ES-I3 (cell line): Measurements from ENCODE around the gene APBB2.

Experiments
- H3K36me3 ChIP-seq: 2 replicates; pipeline ENCODE4 v1.6.1; 2013; ENCODE audit warnings: mild to moderate bottlenecking, low read length, control low read depth, moderate library complexity; ENCODE audit not compliant: insufficient read depth
- H3K4me1 ChIP-seq: 2 replicates; pipeline ENCODE4 v1.6.1; 2013; ENCODE audit warnings: mild to moderate bottlenecking, control low read depth, low read length; ENCODE audit not compliant: insufficient read depth
- H3K9ac ChIP-seq: 2 replicates; pipeline ENCODE4 v1.6.1; 2013; ENCODE audit warnings: low read depth, mild to moderate bottlenecking, low read length, moderate library complexity
- H3K9me3 ChIP-seq: 2 replicates; pipeline ENCODE4 v1.6.1; 2013; ENCODE audit warnings: mild to moderate bottlenecking, low read length, moderate library complexity; ENCODE audit not compliant: control insufficient read depth, insufficient read depth

APBB2 gene

DNA sequence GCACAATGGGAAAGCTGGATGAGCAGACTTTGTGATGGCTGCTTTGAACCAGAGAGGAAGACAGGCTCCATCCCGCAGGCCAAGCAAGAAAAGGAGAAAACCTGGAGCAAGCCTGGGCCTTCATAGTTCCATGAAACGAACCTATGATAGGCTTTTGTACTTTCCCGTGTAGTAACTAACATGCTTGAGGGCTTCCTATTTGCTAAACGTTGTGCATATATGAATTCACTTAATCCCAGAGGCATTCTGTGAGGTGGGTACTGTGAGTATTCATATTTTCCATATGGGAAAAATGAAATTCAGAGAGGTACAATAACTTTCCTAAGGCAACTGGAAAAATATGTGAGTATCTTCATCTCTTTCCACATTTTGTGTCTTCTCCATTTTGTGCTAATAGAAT, 13.6 kb upstream of the APBB2 start:
- Histone ChIP-seq H3K4me1 (no peaks in the 10 kb centered on the region), H3K9ac (no peak overlapping the region), H3K36me3 (no peaks in the 10 kb centered on the region), H3K9me3 (no peaks in the 10 kb centered on the region)

DNA sequence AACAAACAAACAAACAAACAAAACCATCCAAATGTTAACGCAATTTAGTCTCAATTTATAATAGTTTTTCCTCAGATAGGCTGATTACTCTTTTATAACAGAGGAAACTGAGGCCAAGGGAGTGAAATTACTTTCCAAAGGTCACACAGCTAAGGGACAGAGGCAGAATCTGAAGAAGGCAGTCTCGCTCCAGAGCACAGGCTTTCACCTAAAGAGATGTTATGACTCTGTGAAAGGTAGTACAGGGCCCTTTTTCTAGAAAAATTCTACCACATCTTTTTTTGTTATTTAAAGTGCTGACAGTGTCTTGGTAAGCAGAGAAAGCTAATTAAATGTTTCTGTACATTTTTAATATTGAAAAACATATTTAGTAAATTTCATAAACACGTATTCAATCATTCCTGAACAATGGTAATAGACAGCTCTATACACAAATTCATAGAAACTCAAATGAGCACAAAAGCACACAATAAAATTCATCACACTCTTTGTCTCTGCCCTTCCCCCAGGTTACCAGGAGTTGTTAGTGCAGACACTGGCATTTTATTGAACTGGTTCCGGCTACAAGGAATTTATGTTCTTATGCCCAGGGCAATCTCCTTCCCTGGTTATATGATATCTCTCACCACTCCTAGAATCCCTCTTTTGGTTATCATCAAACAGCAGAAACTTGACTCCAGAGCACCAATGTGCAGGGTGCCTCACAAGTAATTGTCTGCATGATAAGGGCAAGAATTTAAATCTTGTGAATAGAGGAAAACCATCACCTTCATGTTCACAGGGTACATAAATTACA, 7.7 kb upstream of the APBB2 start:
- H3K36me3 ChIP-seq: no peaks in the 10 kb centered on the region
- H3K9ac ChIP-seq: no peak overlapping the region
- H3K9me3 ChIP-seq: no peaks in the 10 kb centered on the region
- peaks cover 21% of the 10 kb centered on the region for H3K4me1 ChIP-seq

DNA sequence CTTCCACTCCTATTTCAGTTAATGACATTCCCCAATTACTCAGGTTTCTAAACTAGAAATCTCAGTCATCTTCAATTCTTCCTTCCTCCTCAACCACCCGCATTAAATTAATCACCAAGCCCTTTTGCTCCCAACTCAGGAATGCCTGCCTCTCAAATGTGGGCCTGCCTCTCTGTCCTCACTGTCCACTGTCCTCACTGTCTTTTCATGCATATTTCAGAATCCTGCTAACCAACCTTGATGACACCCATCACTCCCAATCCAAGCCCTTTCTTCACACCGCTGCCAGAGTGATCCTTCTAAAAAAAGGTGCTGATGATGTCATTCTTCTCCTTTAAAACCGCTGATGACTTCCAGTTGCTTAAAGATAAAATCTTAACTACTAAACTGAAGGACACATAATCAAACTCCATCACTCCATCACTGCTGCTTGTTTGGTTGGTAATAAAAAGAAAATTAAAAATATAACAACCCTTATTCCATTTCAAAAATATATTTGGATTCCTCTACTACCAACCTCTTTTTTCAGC, 5.1 kb upstream of the APBB2 start:
- peaks cover 31% of the 10 kb centered on the region for H3K4me1 ChIP-seq
- H3K36me3 ChIP-seq: no peaks in the 10 kb centered on the region
- no peak overlapping the region for H3K9ac ChIP-seq
- no peaks in the 10 kb centered on the region for H3K9me3 ChIP-seq

DNA sequence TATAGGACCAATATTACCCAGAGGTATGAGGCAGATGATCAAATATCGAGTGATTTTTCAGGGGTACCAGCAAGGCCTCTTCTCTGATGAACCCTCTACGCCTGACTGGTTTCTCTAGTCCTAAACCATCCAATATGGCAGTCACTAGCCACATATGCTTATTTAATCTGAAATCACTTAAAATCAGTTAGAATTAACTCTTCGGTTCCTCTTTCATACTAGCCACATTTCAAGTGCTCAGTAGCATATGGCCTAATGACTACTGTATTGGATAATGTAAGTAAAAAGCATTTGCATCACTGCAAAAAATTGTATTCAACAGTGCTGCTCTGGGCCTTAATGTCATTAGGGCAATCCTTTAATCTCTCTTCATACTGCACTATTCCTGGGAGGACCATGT, 4.4 kb upstream of the APBB2 start:
- H3K9me3 ChIP-seq: no peaks in the 10 kb centered on the region
- no peak overlapping the region for H3K9ac ChIP-seq
- no peaks in the 10 kb centered on the region for H3K36me3 ChIP-seq
- H3K4me1 ChIP-seq: peaks cover 31% of the 10 kb centered on the region

DNA sequence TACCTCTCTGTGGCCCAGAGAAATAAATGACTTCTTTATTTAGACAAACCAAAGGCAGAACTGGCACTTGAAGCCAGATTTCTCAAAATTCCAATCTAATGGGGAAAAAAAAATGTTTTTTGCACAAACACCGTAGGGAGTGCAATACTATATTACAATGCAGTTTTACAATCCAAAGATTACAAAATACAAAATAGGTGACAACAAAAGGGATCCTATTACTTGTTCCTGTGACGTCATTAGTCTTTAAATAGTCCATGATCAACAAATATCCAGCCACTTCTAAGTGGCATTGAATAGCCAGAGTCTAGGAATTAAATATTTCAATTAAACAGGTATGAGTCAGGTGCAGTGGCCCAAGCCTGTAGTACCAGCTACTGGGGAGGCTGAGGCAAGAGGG, 3.0 kb upstream of the APBB2 start:
- Histone ChIP-seq H3K36me3 (no peaks in the 10 kb centered on the region), H3K9me3 (no peaks in the 10 kb centered on the region), H3K9ac (peak overlapping the region; percentile 86; the same call in 1 of the 2 replicates), H3K4me1 (peaks cover 29% of the 10 kb centered on the region)

DNA sequence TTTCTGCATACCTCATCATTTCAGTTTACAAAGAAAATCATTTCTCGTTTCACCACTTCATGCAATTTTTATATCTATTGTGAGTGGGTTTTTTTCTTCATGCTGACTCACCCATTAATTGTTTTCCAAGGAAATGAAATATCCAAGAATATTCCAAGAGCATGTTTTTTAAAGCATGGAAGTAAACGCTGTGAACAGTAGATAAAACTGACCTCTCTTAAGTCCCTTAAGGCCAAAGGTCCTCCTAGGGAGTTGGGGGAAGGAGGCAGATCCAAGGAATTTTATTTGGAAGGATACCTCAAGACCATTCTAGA, 2.6 kb upstream of the APBB2 start:
- H3K4me1 ChIP-seq: peaks cover 27% of the 10 kb centered on the region
- no peaks in the 10 kb centered on the region for H3K36me3 ChIP-seq
- peak overlapping the region; percentile 86 for H3K9ac ChIP-seq
- no peaks in the 10 kb centered on the region for H3K9me3 ChIP-seq

DNA sequence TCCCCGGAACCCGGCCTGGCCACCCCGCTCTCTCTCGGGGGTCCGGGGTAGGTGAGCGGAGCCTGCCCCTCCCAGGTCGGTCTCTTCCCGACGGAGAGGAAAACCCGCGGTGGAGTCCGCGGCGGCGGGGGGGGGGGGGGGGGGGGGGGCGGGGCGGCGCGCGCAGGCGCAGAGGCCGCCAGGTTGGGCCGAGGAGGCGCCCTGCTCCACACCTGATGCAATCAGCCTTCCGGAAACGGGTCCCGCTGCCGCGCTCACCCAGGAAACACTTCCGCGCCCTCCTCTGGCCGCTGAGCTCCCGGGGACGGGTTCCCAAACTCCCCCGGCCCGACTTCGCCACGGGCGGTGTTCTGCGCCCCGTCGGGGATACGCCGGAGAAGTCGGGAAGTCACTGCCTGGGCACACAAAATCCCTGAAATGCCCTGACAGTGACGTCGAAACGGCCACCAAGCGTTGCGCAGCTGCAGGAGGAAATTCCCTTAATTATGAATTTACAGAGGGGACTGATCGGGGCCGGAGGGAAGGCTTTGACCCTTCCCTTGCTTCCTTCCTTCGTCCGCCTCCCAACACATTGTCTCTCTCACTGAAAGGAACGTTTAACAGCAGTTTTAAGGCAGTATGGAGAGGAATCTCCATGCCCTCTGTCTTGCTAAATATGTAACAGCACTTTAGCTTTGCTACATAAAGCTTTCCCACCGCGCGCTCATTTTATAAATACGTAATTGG, 2.1 kb upstream of the APBB2 start:
- Histone ChIP-seq H3K36me3 (no peaks in the 10 kb centered on the region), H3K9ac (peak overlapping the region; percentile 86), H3K9me3 (no peaks in the 10 kb centered on the region), H3K4me1 (peaks cover 27% of the 10 kb centered on the region)

DNA sequence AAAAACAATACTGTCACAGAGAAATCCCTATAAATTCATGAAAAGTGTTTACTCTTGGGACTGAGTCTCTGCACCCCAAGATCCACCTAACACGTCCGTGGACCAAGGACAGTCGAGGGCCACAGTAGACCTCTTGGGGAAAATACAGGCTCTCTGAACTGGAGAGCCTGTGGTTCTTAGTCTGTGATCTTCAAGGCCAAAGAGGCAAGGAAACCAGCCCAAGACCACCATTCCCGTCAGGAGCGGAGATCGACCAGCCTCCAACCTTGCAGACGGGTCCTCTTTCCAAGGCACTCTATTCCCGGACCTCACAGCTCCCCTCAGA, 1.6 kb upstream of the APBB2 start:
- peaks cover 27% of the 10 kb centered on the region for H3K4me1 ChIP-seq
- peak overlapping the region; percentile 74 for H3K9ac ChIP-seq
- H3K36me3 ChIP-seq: no peaks in the 10 kb centered on the region
- H3K9me3 ChIP-seq: no peaks in the 10 kb centered on the region

DNA sequence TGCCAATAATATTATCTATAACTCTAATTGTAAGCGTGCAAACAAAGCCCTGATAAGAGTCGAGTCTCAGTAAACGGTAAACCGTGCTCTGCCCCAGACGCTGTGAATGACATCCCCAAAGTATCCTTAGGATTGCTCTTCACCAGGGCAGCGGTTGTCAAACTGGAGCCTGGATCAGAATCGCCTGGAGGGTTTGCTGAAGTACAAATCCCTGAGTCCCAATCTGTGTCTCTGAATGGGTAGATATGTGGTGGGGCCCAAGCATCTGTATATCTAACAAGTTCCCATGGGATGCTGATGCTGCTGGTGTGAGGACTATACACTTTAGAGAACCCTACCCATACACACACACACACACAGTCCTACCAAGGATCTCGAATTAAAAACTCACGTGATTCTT, 813 bp upstream of the APBB2 start:
- Histone ChIP-seq H3K9ac (peak overlapping the region; percentile 74; the same call in 1 of the 2 replicates), H3K9me3 (no peaks in the 10 kb centered on the region), H3K4me1 (peaks cover 26% of the 10 kb centered on the region), H3K36me3 (no peaks in the 10 kb centered on the region)

DNA sequence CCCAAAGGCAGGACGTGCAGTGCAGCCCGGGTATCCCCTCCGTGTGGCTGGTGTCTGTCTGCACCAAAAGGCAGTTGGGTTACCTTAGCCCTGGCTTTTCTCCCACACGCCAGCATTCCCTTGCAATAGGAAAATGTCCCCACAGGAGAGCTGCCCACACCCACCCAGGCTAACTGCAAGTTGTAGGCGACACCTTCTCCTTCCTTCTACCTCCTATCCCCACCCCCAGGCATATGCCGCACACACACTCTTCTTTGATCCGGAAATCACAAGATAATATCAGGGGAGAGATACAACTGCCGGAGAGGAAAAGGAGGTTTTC, 444 bp upstream of the APBB2 start:
- peaks cover 23% of the 10 kb centered on the region for H3K4me1 ChIP-seq
- no peaks in the 10 kb centered on the region for H3K9me3 ChIP-seq
- no peaks in the 10 kb centered on the region for H3K36me3 ChIP-seq
- H3K9ac ChIP-seq: peak overlapping the region; percentile 74

DNA sequence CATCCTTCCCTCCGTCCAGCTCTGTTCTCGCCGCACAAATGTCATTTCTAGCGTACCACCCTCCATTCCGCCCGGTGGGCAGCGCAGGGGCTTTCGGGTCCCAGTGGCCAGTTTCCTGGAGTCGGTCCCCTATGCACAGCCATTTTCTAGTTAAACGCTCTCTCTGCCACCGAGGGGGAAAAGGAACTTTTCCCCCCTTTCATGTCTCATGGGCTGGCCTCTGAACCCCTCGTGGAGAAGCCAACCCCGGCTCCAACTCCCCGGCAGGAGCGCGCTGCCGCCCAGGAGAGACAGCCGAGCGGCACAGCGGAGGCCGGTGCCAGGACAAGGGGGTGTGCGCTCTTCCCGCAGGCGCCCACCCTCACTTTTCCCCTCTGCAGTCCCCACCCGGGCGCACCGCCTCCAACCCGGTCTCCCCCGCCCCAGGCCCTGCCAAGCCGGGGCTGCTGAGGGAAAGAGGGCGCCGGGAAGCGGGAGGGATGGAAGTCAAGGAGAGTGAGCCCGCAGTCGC, 662 bp downstream of the APBB2 start:
- Histone ChIP-seq H3K36me3 (no peaks in the 10 kb centered on the region), H3K4me1 (peaks cover 17% of the 10 kb centered on the region; the same call in 1 of the 2 replicates), H3K9me3 (no peaks in the 10 kb centered on the region)

DNA sequence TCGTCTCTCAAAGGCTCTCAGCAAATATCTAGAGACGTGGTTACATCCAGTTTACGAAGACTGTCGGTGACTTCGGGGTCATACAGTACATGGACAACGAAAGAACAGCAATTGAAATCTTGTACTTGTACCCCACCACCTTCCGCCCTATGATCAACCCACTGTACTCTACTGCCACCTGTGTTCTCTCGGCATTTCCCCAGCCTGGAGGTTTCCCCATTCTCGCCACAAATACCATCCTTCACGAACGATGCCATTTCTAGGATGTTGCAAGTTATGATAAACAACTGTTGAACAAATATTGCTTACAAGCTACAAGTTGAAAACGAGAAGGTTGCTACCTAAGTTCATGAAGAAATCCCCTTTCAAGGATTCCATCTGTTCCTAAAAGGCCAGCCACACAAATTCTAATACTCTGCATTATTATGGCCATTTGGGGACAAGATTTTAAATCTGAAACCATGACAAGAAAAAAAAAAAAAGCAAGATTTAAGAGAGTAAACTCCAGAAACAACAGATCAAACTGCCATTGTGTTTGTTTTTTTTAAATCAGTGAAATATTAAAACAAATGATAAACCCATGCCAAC, 1.6 kb downstream of the APBB2 start:
- H3K9ac ChIP-seq: peak overlapping the region; percentile 78; the same call in 1 of the 2 replicates
- peaks cover 16% of the 10 kb centered on the region; the same call in 1 of the 2 replicates for H3K4me1 ChIP-seq
- no peaks in the 10 kb centered on the region for H3K9me3 ChIP-seq
- H3K36me3 ChIP-seq: no peaks in the 10 kb centered on the region

More for the DNA sequence above, 662 bp downstream of the APBB2 start:
- peak overlapping the region; percentile 78 for H3K9ac ChIP-seq

DNA sequence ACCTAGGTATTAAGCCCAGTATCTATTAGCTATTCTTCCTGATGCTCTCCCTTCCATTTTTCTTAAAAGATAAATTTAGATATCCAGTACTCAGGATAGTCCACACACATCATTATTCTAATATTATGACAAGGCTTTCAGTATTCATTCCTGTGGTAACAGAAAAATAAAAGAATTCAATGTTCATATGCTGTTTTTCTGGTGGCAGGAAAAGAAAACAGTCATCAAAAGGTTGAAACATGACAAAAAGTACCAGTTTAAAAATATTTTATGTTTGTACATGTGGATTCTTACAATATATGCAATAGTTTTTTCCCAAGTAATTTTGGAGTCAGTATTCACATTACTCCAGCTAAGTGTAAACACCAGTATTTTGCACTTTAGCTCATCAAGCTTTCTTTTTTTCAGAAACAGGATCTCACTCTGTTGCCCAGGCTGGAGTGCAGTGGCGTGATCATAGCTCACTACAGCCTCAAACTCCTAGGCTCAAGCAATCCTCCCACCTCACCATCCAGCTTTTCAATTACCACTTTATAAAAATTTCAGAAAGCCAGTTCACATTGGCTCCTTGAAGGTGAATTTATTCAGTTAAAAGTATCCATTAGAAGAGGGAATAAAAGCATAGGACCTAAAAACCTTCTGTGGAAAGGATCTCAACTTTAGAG, 2.3 kb downstream of the APBB2 start:
- Histone ChIP-seq H3K4me1 (peaks cover 10% of the 10 kb centered on the region; the same call in 1 of the 2 replicates), H3K36me3 (no peaks in the 10 kb centered on the region), H3K9me3 (no peaks in the 10 kb centered on the region), H3K9ac (peak overlapping the region; percentile 11; the same call in 1 of the 2 replicates)

DNA sequence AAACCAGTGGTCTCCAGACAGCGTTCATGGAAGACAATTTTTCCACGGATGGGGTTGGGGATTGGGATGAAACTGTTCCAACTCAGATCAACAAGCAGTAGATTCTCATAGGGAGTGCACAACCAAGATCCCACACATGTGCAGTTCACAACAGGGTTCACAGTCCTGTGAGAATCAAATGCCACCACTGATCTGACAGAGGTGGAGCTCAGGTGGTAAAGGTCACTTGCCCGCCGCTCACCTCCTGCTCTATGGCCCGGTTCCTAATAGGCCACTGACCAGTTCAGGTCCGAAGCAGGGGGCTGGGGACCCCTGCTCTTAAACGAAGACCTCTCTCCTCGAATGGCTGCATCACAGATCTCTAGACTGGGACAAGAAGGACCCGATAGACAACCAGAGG, 4.4 kb downstream of the APBB2 start:
- H3K4me1 ChIP-seq: peaks cover 15% of the 10 kb centered on the region

More for the DNA sequence above, 4.4 kb downstream of the APBB2 start:
- Histone ChIP-seq H3K9me3 (no peaks in the 10 kb centered on the region), H3K9ac (no peak overlapping the region), H3K36me3 (no peaks in the 10 kb centered on the region)
